SU-DHL-6 (cell line): ENCODE results near the gene STOM.

ENCODE experiments used
- CTCF ChIP-seq: fragments of 200-600 bp; sonication (generic); IDR thresholded peaks from one replicate; pipeline ENCODE4 v1.5.1; 2017; ENCODE audit warnings: antibody characterized with exemption, mild to moderate bottlenecking, low read length, moderate library complexity; ENCODE audit not compliant: insufficient read depth, poor library complexity, severe bottlenecking
- EZH2phosphoT487 ChIP-seq: fragments of 200-600 bp; sonication (generic), shearing (Covaris generic); conservative IDR thresholded peaks from 2 replicates; pipeline ENCODE4 v1.6.1; 2018; ENCODE audit warnings: mild to moderate bottlenecking, antibody characterized with exemption, low read length, moderate library complexity, mixed read lengths

GRCh38 chr9:121388140-121388905, 18.3 kb upstream of the STOM start:
- TF ChIP-seq CTCF, result no peak
- no peak for TF ChIP-seq EZH2phosphoT487
